Rectal smooth muscle tissue (tissue), 1 donor: ENCODE data around the gene CLEC4G.

Experiments
- H3K27ac ChIP-seq: one replicate; pipeline ENCODE4 v1.7.0; 2013; ENCODE audit warnings: low read depth, low read length, inconsistent platforms
- H3K27me3 ChIP-seq: one replicate; pipeline ENCODE4 v1.7.0; 2013; ENCODE audit warnings: low read length; ENCODE audit not compliant: control insufficient read depth, insufficient read depth
- H3K36me3 ChIP-seq: one replicate; pipeline ENCODE4 v1.7.0; 2013; ENCODE audit warnings: low read length; ENCODE audit not compliant: control insufficient read depth, insufficient read depth
- H3K4me1 ChIP-seq: one replicate; pipeline ENCODE4 v1.7.0; 2013; ENCODE audit warnings: low read length; ENCODE audit not compliant: control insufficient read depth, insufficient read depth
- H3K4me3 ChIP-seq: one replicate; pipeline ENCODE4 v1.7.0; 2013; ENCODE audit warnings: low read length
- H3K9ac ChIP-seq: one replicate; pipeline ENCODE4 v1.7.0; 2013; ENCODE audit warnings: low read length

CLEC4G gene

DNA sequence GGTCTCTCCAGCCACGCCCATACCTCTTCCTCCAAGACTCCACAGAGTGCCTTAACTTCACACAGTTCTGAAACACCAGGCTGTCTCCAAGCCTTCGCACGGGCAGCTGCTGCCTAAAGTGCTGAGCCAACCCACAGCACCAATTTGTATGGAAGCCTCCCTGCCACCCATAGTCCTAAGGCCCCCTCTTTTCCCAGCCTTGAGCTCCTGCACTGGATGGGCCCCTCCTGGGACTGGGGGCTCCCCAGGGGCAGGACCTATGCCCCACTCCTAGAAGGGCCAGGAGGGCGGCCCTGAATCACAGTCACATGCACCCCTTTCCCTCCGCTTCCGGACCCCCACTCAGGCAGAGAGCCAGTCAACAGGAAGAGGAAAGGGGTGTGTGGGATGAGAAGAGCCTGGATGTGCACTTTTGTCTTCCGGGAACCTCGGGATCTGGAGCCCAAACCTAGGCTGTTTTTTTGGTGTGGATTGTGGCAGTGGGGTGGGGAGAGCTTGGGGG is 24.9 kb downstream of the CLEC4G start:
- no peak overlapping the region for H3K27ac ChIP-seq

DNA sequence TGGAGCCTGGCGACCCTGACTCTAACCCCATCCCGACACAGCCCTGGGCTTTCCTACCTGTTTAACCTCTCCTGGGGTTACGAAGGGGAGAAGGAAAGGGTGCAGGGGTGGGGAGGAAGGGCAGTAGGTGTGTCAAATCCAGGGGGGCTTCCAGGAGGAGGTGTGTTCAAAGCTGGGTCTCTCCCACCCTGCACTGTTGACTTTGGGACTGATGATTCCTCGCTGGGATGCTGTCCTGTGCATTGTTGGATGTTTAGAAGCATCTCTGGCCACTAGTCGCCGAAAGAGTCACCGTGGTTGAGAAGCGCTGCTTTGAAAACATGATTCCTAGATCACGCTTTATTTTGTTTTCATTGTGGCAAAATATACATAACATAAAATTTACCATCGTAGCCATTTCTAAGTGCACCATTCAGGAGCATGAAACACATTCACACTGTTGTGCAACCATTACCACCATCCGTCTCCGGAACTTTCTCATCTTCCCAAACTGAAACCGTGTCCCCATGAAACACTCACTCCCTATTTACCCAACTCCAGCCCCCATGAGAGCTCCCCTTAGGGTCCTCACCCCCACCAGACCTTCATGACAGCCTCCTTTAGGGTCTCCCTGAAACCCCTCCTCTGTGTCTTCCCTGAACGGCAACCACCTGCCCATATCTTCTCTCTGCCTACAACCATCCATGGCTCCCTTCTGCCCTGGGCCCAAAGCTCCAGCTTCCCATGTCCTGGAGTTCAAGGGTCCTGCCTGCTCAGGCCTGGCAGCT is 25.5 kb downstream of the CLEC4G start:
- Histone ChIP-seq H3K27me3 (no peaks in the 10 kb centered on the region), H3K4me1 (no peaks in the 10 kb centered on the region), H3K9ac (no peak overlapping the region), H3K36me3 (no peaks in the 10 kb centered on the region), H3K27ac (no peak overlapping the region), H3K4me3 (no peak overlapping the region)

More for the DNA sequence above, 24.9 kb downstream of the CLEC4G start:
- H3K27me3 ChIP-seq, result no peaks in the 10 kb centered on the region
- no peak overlapping the region for H3K9ac ChIP-seq
- H3K4me3 ChIP-seq, result no peak overlapping the region
- no peaks in the 10 kb centered on the region for H3K36me3 ChIP-seq
- H3K4me1 ChIP-seq, result no peaks in the 10 kb centered on the region

DNA sequence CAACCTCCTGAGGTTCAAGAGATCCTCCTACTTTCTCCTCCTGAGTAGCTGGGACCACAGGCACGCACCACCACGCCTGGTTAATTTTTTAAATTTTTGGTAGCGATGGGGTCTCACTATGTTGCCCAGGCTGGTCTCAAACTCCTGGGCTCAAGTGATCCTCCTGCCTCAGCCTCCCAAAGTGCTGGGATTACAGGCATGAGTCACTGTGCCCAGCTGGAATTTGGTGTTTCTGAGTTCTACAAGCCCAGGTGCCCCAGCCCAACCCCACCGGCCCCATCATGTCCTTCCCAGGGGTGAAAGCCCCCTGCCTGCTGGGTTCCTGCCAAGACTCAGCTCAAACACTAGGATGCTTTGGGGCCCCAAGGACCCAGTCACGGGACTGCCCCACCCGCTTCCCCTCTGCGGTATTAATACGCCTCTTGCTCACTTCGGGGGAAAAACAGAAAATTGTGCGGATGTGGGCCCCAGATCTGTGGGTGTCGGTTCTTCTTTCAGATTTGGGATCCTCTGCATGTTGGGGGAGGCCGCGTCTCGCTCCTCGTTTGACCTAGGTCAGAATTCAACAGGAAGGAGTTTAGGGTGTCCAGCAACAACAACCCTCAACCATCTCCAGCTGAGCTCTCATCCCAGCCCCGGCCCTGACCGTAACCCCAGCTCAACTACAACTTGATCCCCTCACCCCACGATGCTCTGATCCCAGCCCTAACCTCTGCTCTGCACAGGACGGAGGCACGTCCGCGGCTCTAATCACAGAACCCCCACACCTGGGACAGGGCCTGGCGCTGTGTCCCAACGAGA is 26.3 kb downstream of the CLEC4G start:
- H3K4me3 ChIP-seq, result no peak overlapping the region
- no peaks in the 10 kb centered on the region for H3K4me1 ChIP-seq
- H3K36me3 ChIP-seq, result no peaks in the 10 kb centered on the region
- no peaks in the 10 kb centered on the region for H3K27me3 ChIP-seq
- H3K9ac ChIP-seq, result no peak overlapping the region
- no peak overlapping the region for H3K27ac ChIP-seq

DNA sequence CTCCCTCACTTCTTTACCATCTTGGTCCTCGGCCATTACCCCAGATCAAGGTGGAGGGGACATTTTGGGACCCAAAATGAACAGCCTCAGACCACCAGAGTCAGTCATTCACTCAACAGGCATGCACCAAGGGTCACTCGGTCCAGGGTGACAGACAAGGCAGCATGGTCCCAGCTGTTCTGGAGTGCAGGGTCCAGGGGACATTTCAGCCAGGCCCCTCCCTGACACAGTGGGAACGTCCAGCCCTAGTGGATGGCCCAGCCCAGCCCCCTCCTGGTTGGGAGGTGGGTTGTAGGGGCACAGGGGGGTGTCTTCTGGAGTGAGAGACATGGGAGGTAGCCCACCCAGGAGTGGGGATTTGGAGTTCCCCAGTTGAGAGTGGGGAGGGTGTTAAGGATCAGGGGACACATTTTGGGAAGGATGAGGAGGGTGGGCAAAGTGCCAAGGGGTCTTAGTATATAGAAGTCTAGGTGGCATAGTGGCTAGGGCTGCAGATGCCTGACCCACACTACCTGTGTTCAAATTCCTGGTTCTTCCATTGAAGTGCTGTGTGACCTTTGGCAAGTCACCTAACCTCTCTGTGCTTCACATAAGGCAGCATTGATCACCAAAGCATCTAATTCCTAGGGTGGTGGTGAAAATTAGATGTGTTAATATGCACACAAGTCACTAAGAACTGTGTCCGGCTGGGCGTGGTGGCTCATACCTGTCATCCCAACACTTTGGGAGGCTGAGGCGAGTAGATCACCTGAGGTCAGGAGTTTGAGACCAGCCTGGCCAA is 27.4 kb downstream of the CLEC4G start:
- no peaks in the 10 kb centered on the region for H3K27me3 ChIP-seq
- H3K27ac ChIP-seq, result no peak overlapping the region
- no peak overlapping the region for H3K4me3 ChIP-seq
- no peaks in the 10 kb centered on the region for H3K36me3 ChIP-seq
- H3K4me1 ChIP-seq, result no peaks in the 10 kb centered on the region
- H3K9ac ChIP-seq, result no peak overlapping the region

DNA sequence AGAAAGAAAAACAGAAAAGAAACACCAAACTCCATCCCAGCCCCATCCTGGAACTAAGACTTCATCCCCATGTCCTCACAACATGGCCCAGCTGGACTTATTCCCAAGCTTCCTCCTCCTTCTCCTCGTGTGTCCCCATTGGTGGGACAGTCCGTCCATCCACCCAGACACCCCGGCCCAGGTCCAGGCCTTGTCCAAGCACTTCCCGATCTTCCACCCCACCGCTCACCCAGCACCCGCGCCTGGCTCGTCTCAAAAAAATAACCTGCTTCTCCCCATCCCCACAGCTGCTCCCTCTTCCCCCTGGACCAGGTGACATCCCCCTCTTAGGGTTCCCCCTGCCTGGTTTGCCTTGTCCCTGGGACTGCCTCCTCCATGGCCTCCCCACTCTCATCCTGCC is 28.6 kb downstream of the CLEC4G start:
- no peaks in the 10 kb centered on the region for H3K36me3 ChIP-seq
- no peaks in the 10 kb centered on the region for H3K27me3 ChIP-seq
- no peak overlapping the region for H3K9ac ChIP-seq
- H3K4me3 ChIP-seq, result no peak overlapping the region
- H3K4me1 ChIP-seq, result no peaks in the 10 kb centered on the region
- no peak overlapping the region for H3K27ac ChIP-seq

DNA sequence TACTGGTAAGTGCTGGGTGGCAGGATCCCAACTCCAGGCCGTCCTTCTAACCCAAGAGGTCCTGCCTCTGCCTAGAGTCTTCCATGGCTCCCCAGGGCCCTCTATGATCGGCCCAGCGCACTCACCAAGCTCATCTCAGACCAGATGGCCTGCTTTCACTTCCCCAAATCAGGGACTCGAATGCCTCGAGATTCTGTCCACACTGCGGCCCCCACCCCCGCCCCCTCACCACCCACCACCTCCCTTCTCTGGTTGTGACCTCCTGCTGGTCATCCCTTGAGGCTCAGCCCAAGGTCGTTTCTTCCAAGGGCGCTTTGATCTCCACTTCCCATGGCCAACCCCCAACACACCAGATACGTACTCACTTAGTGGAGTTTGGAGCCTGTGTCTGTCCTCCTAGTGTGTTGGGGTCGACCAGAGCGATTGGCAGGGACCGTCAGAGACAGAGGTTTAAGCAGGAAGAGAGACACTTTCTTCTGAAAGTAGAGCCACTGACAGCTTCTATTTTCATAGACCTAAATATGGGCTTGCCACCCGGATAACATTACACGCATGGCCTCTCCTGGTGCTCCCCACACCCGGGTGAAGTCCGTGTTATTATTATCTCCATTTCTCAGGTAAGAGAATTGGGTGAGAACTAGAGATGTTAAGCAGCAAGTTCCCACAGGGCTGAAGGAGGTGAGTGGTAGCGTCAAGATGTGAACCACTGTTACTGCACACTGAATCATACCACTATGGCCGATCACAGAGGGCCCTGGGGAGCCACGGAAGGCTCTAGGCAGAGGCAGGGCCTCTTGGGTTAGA is 30.1 kb downstream of the CLEC4G start, which contains the start of gene FCER2:
Gene FCER2, minus strand, starts transcription at position 478 of the 804 bp plus-strand sequence. CDS start 2,371 bp downstream, outside the sequence.
- Histone ChIP-seq H3K36me3 (no peaks in the 10 kb centered on the region), H3K4me1 (no peaks in the 10 kb centered on the region), H3K27ac (no peak within 1 kb of the TSS), H3K9ac (no peak within 1 kb of the TSS), H3K4me3 (no peak within 1 kb of the TSS), H3K27me3 (peaks cover 6% of the 10 kb centered on the region)

DNA sequence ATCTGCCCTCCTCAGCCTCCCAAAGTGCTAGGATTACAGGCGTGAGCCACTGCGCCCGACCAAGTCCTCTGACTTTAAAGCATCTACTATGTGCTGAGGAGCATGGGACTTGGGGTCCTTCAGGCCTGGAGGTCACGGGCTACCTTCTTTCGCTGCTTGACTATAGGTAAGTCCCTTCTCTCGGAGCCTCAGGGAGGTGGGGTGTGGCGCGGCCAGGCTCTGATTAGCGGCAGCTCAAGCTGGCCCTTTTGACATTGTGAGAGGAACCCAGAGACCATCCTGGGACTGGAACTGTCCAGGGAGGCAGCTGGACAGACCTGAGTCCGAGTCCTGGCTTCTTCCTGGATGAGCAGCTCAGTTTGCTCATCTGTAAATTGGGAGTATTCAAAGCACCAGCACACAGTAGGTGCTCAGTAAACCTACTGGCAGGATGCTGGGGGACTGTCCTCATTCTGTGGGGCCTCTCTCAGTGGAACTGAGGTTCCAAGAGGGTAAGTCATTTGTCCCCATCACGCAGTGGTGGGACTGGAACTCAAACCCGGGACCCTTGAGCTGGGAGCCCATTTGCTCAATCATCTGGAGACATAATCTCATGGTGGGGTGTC is 30.8 kb downstream of the CLEC4G start:
- Histone ChIP-seq H3K27ac (no peak overlapping the region), H3K27me3 (peaks cover 6% of the 10 kb centered on the region), H3K36me3 (no peaks in the 10 kb centered on the region), H3K9ac (no peak overlapping the region), H3K4me1 (no peaks in the 10 kb centered on the region), H3K4me3 (no peak overlapping the region)

DNA sequence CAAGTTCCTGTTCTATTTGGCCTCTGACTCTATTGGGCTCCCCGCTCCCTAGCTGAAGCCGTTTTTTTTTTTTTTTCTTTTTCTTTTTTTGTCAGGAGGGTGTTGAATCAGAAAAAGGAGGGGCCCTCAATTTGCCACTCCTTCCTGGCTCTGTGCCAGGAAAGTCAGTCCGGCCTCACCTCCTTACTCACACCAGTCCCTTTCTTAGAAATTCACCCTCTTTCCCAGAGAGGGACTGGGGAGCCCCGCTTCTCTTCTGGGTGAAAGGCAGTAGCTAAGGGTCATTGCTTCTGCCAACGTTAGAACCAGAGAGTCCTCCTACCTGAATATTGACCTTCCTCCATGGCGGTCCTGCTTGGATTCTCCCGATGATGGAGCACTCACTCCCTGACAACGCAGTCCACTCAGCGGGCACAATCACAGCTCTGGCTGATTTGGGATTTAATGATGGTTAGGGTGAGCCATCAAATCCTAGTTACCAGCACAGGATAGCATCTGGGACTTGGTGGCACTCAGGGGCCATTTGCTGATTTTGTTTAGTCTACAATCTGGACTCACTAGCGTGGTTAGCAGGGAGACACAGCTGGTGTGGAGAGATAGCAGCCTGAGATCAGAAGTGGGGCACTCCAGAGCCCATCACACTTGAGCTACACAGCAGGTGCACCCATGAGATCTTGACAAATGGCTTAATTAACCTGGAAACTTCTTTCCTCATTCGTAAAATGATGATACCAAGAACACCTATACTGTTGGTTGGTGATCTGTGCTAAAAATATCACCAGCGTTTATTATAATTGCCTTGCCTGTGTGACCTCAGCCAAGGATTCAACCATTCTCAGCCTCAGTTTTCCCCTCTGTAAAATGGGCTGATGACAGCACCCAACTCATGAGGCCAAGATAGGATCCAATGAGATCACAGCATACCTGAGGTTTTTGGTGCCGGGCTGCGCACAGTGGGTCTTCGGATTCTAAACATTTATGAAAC is 32.2 kb downstream of the CLEC4G start:
- H3K4me3 ChIP-seq, result no peak overlapping the region
- no peak overlapping the region for H3K9ac ChIP-seq
- no peak overlapping the region for H3K27ac ChIP-seq
- peaks cover 6% of the 10 kb centered on the region for H3K27me3 ChIP-seq
- H3K4me1 ChIP-seq, result no peaks in the 10 kb centered on the region
- no peaks in the 10 kb centered on the region for H3K36me3 ChIP-seq

DNA sequence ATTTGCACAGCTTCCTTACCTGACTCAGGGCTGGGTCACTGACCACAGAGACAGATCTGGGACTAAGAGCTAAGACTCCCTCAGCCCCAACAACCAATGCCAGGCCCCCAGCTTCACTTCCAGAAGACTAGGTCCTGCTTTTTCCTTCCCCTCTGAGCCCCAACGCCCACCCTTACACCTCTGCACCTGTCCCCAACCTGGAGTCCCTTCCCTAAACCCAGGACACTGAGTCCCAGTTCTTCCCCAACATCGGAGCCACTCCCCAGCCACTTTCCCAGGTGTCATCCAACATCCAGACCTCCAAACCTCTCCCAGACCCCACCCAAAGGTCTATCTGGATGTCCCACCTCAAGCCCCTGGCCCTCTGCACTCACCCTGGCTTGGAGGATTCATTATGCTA is 32.9 kb downstream of the CLEC4G start:
- H3K4me3 ChIP-seq, result no peak overlapping the region
- H3K27me3 ChIP-seq, result peaks cover 6% of the 10 kb centered on the region
- no peaks in the 10 kb centered on the region for H3K36me3 ChIP-seq
- no peaks in the 10 kb centered on the region for H3K4me1 ChIP-seq
- H3K9ac ChIP-seq, result no peak overlapping the region
- no peak overlapping the region for H3K27ac ChIP-seq

DNA sequence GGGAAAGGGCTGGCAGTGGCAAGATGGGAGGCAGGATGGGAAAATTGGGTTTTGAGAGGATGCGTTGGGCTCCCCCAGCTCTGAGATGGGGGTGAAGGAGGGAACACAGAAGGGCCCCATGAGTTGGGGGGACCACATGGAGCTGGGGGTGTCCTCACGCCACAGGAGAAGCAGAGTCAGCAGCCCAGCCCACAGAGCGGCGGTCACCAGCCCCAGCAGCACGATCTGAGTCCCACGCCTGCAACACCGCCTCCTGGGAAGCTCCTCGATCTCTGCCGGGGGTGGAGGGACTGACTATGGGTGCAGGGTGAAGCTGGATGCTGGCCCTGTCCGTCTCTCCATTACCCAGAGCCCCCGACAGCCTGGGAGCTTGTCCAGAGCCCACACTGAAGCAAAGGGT is 33.3 kb downstream of the CLEC4G start:
- Histone ChIP-seq H3K36me3 (no peaks in the 10 kb centered on the region), H3K4me1 (no peaks in the 10 kb centered on the region), H3K9ac (no peak overlapping the region), H3K4me3 (no peak overlapping the region), H3K27ac (no peak overlapping the region), H3K27me3 (peaks cover 6% of the 10 kb centered on the region)
